Measurements from ENCODE around the gene ABCD2.

DNA sequence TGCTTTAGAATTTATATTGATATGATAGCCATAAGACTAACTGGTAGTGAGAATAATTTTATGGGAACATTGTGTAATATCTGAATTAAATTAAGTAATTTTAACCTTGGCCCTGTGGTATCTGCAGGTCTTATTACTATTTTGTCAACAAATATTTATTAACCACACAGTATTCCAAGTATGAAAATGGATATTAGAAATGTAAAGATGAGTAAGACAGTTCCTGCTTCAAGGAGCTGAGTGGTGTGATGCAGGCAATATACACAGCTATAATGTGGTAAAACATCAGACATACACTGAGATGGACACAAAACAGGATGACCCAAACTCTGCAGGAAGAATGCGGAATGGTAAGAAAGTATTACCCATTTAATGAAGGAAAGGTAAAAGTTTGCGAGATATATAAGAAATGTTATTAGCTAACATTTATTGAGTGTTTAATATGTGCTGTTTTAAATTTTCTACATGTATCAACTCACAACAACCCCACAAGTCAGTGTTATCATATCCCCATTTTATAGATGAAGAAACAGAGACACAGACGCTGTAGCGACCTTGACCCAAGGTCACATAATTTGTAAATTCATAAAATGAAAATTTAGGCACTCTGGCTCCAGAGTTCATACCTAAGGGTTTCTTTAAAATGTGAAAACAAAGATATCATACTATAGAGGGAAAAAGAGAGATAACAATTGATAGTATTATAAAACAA is 12.7 kb downstream of the ABCD2 start:
- TF ChIP-seq CEBPB (IDR thresholded peaks at IDR 0.05; ENCODE audit: low read depth, low read length) (no peak), POLR2A (IDR thresholded peaks at IDR 0.05; ENCODE audit: low read depth, low read length) (no peak), MXI1 (IDR thresholded peaks at IDR 0.05; ENCODE audit: borderline replicate concordance, low read depth, low read length) (no peak), RCOR1 (IDR thresholded peaks at IDR 0.05; ENCODE audit: insufficient replicate concordance, low read length) (no peak), SMC3 (IDR thresholded peaks at IDR 0.05; ENCODE audit: low read depth, low read length) (no peak), NFE2L2 (IDR thresholded peaks at IDR 0.05; ENCODE audit: low read depth, low read length) (no peak), RAD21 (IDR thresholded peaks at IDR 0.05; ENCODE audit: low read length) (no peak), FOS (IDR thresholded peaks at IDR 0.05; ENCODE audit: low read depth, low read length) (no peak), MAFK (IDR thresholded peaks at IDR 0.05; ENCODE audit: low read depth, low read length) (no peak), CHD1 (IDR thresholded peaks at IDR 0.05; ENCODE audit: low read depth, low read length) (no peak)
- TF ChIP-seq, protein P1, sequence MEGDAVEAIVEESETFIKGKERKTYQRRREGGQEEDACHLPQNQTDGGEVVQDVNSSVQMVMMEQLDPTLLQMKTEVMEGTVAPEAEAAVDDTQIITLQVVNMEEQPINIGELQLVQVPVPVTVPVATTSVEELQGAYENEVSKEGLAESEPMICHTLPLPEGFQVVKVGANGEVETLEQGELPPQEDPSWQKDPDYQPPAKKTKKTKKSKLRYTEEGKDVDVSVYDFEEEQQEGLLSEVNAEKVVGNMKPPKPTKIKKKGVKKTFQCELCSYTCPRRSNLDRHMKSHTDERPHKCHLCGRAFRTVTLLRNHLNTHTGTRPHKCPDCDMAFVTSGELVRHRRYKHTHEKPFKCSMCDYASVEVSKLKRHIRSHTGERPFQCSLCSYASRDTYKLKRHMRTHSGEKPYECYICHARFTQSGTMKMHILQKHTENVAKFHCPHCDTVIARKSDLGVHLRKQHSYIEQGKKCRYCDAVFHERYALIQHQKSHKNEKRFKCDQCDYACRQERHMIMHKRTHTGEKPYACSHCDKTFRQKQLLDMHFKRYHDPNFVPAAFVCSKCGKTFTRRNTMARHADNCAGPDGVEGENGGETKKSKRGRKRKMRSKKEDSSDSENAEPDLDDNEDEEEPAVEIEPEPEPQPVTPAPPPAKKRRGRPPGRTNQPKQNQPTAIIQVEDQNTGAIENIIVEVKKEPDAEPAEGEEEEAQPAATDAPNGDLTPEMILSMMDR (conservative IDR thresholded peaks at IDR 0.05; ENCODE audit: low read depth, low read length): no peak
- TF ChIP-seq, protein P2, sequence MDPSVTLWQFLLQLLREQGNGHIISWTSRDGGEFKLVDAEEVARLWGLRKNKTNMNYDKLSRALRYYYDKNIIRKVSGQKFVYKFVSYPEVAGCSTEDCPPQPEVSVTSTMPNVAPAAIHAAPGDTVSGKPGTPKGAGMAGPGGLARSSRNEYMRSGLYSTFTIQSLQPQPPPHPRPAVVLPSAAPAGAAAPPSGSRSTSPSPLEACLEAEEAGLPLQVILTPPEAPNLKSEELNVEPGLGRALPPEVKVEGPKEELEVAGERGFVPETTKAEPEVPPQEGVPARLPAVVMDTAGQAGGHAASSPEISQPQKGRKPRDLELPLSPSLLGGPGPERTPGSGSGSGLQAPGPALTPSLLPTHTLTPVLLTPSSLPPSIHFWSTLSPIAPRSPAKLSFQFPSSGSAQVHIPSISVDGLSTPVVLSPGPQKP (IDR thresholded peaks at IDR 0.05; ENCODE audit: borderline replicate concordance, low read depth, low read length): no peak
- TF ChIP-seq, protein P3, sequence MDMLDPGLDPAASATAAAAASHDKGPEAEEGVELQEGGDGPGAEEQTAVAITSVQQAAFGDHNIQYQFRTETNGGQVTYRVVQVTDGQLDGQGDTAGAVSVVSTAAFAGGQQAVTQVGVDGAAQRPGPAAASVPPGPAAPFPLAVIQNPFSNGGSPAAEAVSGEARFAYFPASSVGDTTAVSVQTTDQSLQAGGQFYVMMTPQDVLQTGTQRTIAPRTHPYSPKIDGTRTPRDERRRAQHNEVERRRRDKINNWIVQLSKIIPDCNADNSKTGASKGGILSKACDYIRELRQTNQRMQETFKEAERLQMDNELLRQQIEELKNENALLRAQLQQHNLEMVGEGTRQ (IDR thresholded peaks at IDR 0.05; ENCODE audit: low read depth, low read length): no peak
